Loucy (cell line): ENCODE results near the gene PIK3CB.

Experiments used
- EZH2phosphoT487 ChIP-seq: fragments of 200-600 bp; IDR thresholded peaks from 2 replicates; pipeline ENCODE4 v1.6.1; 2018; ENCODE audit warnings: antibody characterized with exemption, mild to moderate bottlenecking, moderate library complexity, borderline replicate concordance
- TF ChIP-seq, protein P1 (sequence below): fragments of 200-600 bp; sonication (generic); conservative IDR thresholded peaks from 2 replicates; pipeline ENCODE4 v1.5.1; 2014; ENCODE audit warnings: mild to moderate bottlenecking, antibody characterized with exemption, low read length

DNA sequence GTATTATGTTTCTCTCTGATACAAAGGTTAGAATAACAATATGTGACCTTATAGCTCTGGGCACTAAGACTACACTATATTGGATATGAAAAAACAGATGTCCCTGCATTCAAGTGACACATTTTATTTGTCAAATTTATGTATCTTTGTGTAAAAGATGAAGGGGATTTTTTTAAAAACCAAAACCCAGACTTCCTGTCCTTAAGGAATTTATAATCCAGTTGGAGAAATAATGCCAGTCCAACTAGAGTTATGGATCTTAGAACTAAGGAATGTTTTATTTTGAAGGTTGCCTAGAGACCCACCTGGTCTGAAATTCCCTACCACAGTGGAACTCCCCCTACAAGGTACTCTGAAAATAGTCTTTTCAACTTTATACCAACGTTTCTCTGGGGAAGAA lies 33.3 kb upstream of the PIK3CB start:
- TF ChIP-seq, protein P1, sequence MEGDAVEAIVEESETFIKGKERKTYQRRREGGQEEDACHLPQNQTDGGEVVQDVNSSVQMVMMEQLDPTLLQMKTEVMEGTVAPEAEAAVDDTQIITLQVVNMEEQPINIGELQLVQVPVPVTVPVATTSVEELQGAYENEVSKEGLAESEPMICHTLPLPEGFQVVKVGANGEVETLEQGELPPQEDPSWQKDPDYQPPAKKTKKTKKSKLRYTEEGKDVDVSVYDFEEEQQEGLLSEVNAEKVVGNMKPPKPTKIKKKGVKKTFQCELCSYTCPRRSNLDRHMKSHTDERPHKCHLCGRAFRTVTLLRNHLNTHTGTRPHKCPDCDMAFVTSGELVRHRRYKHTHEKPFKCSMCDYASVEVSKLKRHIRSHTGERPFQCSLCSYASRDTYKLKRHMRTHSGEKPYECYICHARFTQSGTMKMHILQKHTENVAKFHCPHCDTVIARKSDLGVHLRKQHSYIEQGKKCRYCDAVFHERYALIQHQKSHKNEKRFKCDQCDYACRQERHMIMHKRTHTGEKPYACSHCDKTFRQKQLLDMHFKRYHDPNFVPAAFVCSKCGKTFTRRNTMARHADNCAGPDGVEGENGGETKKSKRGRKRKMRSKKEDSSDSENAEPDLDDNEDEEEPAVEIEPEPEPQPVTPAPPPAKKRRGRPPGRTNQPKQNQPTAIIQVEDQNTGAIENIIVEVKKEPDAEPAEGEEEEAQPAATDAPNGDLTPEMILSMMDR: no peak
- TF ChIP-seq EZH2phosphoT487: no peak
